ENCODE measurements around the gene PHOSPHO1. TPM values are rescaled to one million over a fixed set of nuclear protein-coding genes. Genes with fewer than 3 reads are reported as not detected.
A peak's percentile ranks its signal among the peaks of the same experiment; 100 is the strongest.

Gene PHOSPHO1
- total RNA-seq, 4 donors from 2014 or later: not detected

- in situ Hi-C loops (cut with MboI; ENCODE audit: low pct_ligation_motif_present in 1 of 4, low pct_unique_long_range_greater_than_20kb in 1 of 4, low sequenced_read_pairs in 3 of 4): no loop called here
- H3K4me3 ChIP-seq: no peak overlapping the region
- intact Hi-C loops (cut with DNase I; ENCODE audit: low total_unique reads): no loop called here
- no peak for DNase-seq
- TF ChIP-seq POLR2A (IDR thresholded peaks at IDR 0.05): no peak
- no peak for TF ChIP-seq POLR2AphosphoS5 (IDR thresholded peaks at IDR 0.05)
- no peak for TF ChIP-seq CTCF (IDR thresholded peaks at IDR 0.05)
- no peak for TF ChIP-seq EP300 (IDR thresholded peaks at IDR 0.05; ENCODE audit: low read depth)
- 42 to 47% methylated on average over 2 to 5 of the region's 5 CpGs for WGBS, 2 donors (ENCODE audit: low coverage in 1 of 2)
- H3K36me3 ChIP-seq: no peaks in the 10 kb centered on the region
- no peaks in the 10 kb centered on the region for H3K27me3 ChIP-seq
- H3K9me3 ChIP-seq: no peaks in the 10 kb centered on the region
- peaks cover 0 to 13% (median 6%) of the 10 kb centered on the region in 4 donors for H3K4me1 ChIP-seq
- H3K27ac ChIP-seq: no peak overlapping the region
These were observed 33.1 kb downstream of the PHOSPHO1 start for GRCh38 chr17:49197346-49197998.

- intact Hi-C loops (cut with DNase I; ENCODE audit: low total_unique reads) (no loop called here), in situ Hi-C loops (cut with MboI; ENCODE audit: low pct_ligation_motif_present in 1 of 4, low pct_unique_long_range_greater_than_20kb in 1 of 4, low sequenced_read_pairs in 3 of 4) (no loop called here)
- H3K27ac ChIP-seq: no peak overlapping the region
- 71 to 88% methylated on average over 1 to 3 of the region's 3 CpGs for WGBS, 2 donors (ENCODE audit: low coverage in 1 of 2)
- H3K9me3 ChIP-seq: no peaks in the 10 kb centered on the region
- no peaks in the 10 kb centered on the region for H3K27me3 ChIP-seq
- TF ChIP-seq EP300 (IDR thresholded peaks at IDR 0.05; ENCODE audit: low read depth) (no peak), CTCF (IDR thresholded peaks at IDR 0.05) (no peak), POLR2A (IDR thresholded peaks at IDR 0.05) (no peak), POLR2AphosphoS5 (IDR thresholded peaks at IDR 0.05) (no peak)
- DNase-seq: no peak
- no peak overlapping the region for H3K4me3 ChIP-seq
- no peaks in the 10 kb centered on the region for H3K36me3 ChIP-seq
- peaks cover 0 to 16% (median 6%) of the 10 kb centered on the region in 4 donors for H3K4me1 ChIP-seq
These were observed 34.1 kb downstream of the PHOSPHO1 start for GRCh38 chr17:49196520-49196919.

- DNase-seq: no peak
- WGBS, 2 donors (ENCODE audit: low coverage in 1 of 2): 61 to 74% methylated on average over 4 of the region's 4 CpGs
- Histone ChIP-seq H3K36me3 (no peaks in the 10 kb centered on the region), H3K9me3 (no peaks in the 10 kb centered on the region), H3K27ac (no peak overlapping the region), H3K27me3 (no peaks in the 10 kb centered on the region), H3K4me1 (peaks cover 0 to 24% (median 10%) of the 10 kb centered on the region in 4 donors), H3K4me3 (no peak overlapping the region)
- in situ Hi-C loops (cut with MboI; ENCODE audit: low pct_ligation_motif_present in 1 of 4, low pct_unique_long_range_greater_than_20kb in 1 of 4, low sequenced_read_pairs in 3 of 4) (no loop called here), intact Hi-C loops (cut with DNase I; ENCODE audit: low total_unique reads) (no loop called here)
- TF ChIP-seq CTCF (IDR thresholded peaks at IDR 0.05) (no peak), EP300 (IDR thresholded peaks at IDR 0.05; ENCODE audit: low read depth) (no peak), POLR2A (IDR thresholded peaks at IDR 0.05) (no peak), POLR2AphosphoS5 (IDR thresholded peaks at IDR 0.05) (no peak)
These were observed 34.8 kb downstream of the PHOSPHO1 start for GRCh38 chr17:49195751-49196150.

- no peaks in the 10 kb centered on the region for H3K9me3 ChIP-seq
- 38 to 55% methylated on average over 2 to 3 of the region's 3 CpGs for WGBS, 2 donors (ENCODE audit: low coverage in 1 of 2)
- no peaks in the 10 kb centered on the region for H3K27me3 ChIP-seq
- peak overlapping the region; percentile 88 to 98 (median 96) for H3K27ac ChIP-seq
- no peaks in the 10 kb centered on the region for H3K36me3 ChIP-seq
- H3K4me1 ChIP-seq: peaks cover 0 to 25% (median 10%) of the 10 kb centered on the region in 4 donors
- TF ChIP-seq EP300 (IDR thresholded peaks at IDR 0.05; ENCODE audit: low read depth) (no peak), CTCF (IDR thresholded peaks at IDR 0.05) (no peak), POLR2AphosphoS5 (IDR thresholded peaks at IDR 0.05) (no peak), POLR2A (IDR thresholded peaks at IDR 0.05) (no peak)
- intact Hi-C loops (cut with DNase I; ENCODE audit: low total_unique reads): no loop called here
- H3K4me3 ChIP-seq: no peak overlapping the region
- DNase-seq: no peak
- in situ Hi-C loops (cut with MboI; ENCODE audit: low pct_ligation_motif_present in 1 of 4, low pct_unique_long_range_greater_than_20kb in 1 of 4, low sequenced_read_pairs in 3 of 4): no loop called here
These were observed 36.3 kb downstream of the PHOSPHO1 start for GRCh38 chr17:49194297-49194607.

Measured in transverse colon (tissue), 4 donors.